ENCODE results near the gene SPRED1.
A peak's percentile ranks its signal among the peaks of the same experiment; 100 is the strongest.

SPRED1 gene

GRCh38 chr15:38252481-38253350, at the start of gene SPRED1:
TSS of gene SPRED1 (plus strand) at chr15:38252836. CDS start at chr15:38253186, 350 bp downstream.
- Histone ChIP-seq H3K27ac (ENCODE audit: low read length) (peak within 1 kb of the TSS; percentile 75), H3K4me3 (ENCODE audit: low read length) (peak within 1 kb of the TSS; percentile 92), H3K36me3 (ENCODE audit: control insufficient read depth, low read depth, low read length) (no peaks in the 10 kb centered on the region), H3K4me1 (ENCODE audit: control insufficient read depth, low read depth, low read length) (peaks cover 23% of the 10 kb centered on the region), H3K27me3 (ENCODE audit: control insufficient read depth, insufficient read depth, low read length) (no peaks in the 10 kb centered on the region), H3K9ac (ENCODE audit: low read length) (peak within 1 kb of the TSS; percentile 85), H3K9me3 (ENCODE audit: control insufficient read depth, low read depth, low read length) (no peaks in the 10 kb centered on the region)

DNA sequence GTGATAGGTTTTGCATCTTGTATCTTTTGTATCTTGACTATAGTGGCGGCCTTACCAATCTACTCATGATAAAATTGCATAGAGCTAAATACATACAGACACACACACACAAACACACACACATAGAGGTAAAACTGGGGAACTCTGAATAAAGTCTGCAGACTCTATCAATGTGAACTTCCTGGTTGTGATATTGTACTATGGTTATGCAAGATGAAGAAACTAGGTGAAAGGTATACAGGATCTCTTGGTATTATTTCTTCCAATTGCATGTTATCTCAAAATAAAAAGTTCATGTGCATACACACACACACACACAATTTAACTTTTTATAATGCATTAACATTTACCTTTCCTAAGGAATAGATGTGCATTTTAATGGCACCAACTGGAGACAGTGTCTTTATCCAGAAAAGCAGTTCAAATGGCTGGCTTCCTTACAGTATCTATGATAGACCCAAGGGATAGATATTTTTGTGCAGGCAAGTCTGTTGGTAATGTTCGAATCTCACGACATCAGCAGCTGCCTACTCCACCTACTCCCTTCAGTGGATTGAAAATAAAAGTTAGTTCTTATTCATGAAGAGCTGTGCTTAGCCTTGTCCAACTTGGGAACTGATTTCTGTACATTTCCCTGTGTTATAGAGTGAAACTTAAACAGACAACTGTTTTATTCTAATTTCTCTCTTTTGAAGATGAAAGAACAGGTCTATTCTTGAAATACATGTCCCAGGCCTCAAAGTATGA, 46.9 kb upstream of the SPRED1 start:
- no peak overlapping the region for H3K4me3 ChIP-seq (ENCODE audit: low read length)
- no peak overlapping the region for H3K27ac ChIP-seq (ENCODE audit: low read length)
- no peaks in the 10 kb centered on the region for H3K36me3 ChIP-seq (ENCODE audit: control insufficient read depth, low read depth, low read length)
- no peaks in the 10 kb centered on the region for H3K9me3 ChIP-seq (ENCODE audit: control insufficient read depth, low read depth, low read length)
- no peaks in the 10 kb centered on the region for H3K27me3 ChIP-seq (ENCODE audit: control insufficient read depth, insufficient read depth, low read length)
- no peak overlapping the region for H3K9ac ChIP-seq (ENCODE audit: low read length)
- no peaks in the 10 kb centered on the region for H3K4me1 ChIP-seq (ENCODE audit: control insufficient read depth, low read depth, low read length)

DNA sequence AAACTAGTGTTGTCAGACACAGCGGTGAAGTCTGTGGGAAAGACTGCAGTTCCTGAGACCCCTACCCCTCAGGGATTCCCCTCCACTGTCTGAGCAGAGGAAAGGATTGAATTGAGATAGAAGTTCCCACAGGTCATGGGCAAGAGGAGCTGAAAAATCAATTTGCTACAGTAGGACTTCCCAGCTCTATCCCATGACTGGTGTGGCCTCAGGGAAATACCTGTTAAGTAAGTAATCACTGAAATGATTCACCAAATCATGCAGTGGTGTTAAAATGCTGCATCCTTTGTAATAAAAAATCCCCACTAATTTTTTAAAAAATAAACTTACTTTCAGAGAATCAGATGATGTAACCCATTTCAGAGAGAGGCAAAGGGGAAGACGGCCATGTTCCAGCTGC, 45.0 kb upstream of the SPRED1 start:
- Histone ChIP-seq H3K9ac (ENCODE audit: low read length) (no peak overlapping the region), H3K36me3 (ENCODE audit: control insufficient read depth, low read depth, low read length) (no peaks in the 10 kb centered on the region), H3K27me3 (ENCODE audit: control insufficient read depth, insufficient read depth, low read length) (no peaks in the 10 kb centered on the region), H3K4me1 (ENCODE audit: control insufficient read depth, low read depth, low read length) (no peaks in the 10 kb centered on the region), H3K27ac (ENCODE audit: low read length) (no peak overlapping the region), H3K9me3 (ENCODE audit: control insufficient read depth, low read depth, low read length) (no peaks in the 10 kb centered on the region), H3K4me3 (ENCODE audit: low read length) (no peak overlapping the region)

DNA sequence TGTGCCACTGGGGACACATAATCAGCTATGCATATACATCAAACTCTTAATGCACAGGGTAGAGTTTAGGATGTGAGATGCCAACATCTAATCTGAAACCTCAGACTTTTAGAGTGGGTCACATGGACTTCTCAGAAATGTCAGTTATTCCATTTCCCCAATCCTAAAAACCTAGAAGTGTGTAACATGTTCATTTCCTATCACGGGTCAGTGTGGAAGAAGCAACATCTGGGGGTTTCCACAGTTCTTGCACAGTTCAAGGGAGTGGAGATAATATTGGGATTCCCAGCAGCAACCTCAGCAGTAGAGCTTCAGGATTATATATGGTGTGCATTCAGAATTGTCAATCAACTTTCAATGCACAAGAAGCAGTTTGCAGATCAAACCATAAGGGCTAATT, 44.4 kb upstream of the SPRED1 start:
- Histone ChIP-seq H3K4me1 (ENCODE audit: control insufficient read depth, low read depth, low read length) (no peaks in the 10 kb centered on the region), H3K27ac (ENCODE audit: low read length) (no peak overlapping the region), H3K9ac (ENCODE audit: low read length) (no peak overlapping the region), H3K27me3 (ENCODE audit: control insufficient read depth, insufficient read depth, low read length) (no peaks in the 10 kb centered on the region), H3K36me3 (ENCODE audit: control insufficient read depth, low read depth, low read length) (no peaks in the 10 kb centered on the region), H3K4me3 (ENCODE audit: low read length) (no peak overlapping the region), H3K9me3 (ENCODE audit: control insufficient read depth, low read depth, low read length) (no peaks in the 10 kb centered on the region)

DNA sequence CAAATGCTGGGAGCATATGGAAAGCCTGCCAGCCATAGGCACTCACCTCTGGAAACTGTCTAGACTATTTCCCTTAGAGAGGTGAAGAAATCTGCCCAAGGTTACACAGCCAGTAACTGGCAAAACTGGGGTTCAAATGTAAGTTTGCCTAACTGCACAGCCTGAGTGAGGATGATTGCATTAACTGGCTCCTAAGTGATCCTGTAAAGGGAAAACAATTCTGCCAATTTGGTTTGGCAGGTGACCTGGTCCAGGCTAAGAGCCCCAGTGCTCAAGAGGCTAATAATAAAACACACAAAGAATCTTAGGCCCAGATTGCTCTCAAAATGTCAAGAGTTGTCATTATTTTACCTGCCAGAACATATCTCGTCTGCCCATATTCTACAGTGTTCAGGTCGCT, 43.9 kb upstream of the SPRED1 start:
- no peaks in the 10 kb centered on the region for H3K4me1 ChIP-seq (ENCODE audit: control insufficient read depth, low read depth, low read length)
- no peaks in the 10 kb centered on the region for H3K9me3 ChIP-seq (ENCODE audit: control insufficient read depth, low read depth, low read length)
- H3K4me3 ChIP-seq (ENCODE audit: low read length): no peak overlapping the region
- H3K27ac ChIP-seq (ENCODE audit: low read length): no peak overlapping the region
- H3K36me3 ChIP-seq (ENCODE audit: control insufficient read depth, low read depth, low read length): no peaks in the 10 kb centered on the region
- H3K27me3 ChIP-seq (ENCODE audit: control insufficient read depth, insufficient read depth, low read length): no peaks in the 10 kb centered on the region
- no peak overlapping the region for H3K9ac ChIP-seq (ENCODE audit: low read length)

GRCh38 chr15:38211249-38211648, 41.4 kb upstream of the SPRED1 start:
- Histone ChIP-seq H3K4me1 (ENCODE audit: control insufficient read depth, low read depth, low read length) (no peaks in the 10 kb centered on the region), H3K4me3 (ENCODE audit: low read length) (no peak overlapping the region), H3K27ac (ENCODE audit: low read length) (no peak overlapping the region), H3K27me3 (ENCODE audit: control insufficient read depth, insufficient read depth, low read length) (no peaks in the 10 kb centered on the region), H3K36me3 (ENCODE audit: control insufficient read depth, low read depth, low read length) (no peaks in the 10 kb centered on the region), H3K9me3 (ENCODE audit: control insufficient read depth, low read depth, low read length) (no peaks in the 10 kb centered on the region), H3K9ac (ENCODE audit: low read length) (no peak overlapping the region)

GRCh38 chr15:38211811-38212210, 40.8 kb upstream of the SPRED1 start:
- no peak overlapping the region for H3K4me3 ChIP-seq (ENCODE audit: low read length)
- H3K27me3 ChIP-seq (ENCODE audit: control insufficient read depth, insufficient read depth, low read length): no peaks in the 10 kb centered on the region
- H3K9ac ChIP-seq (ENCODE audit: low read length): no peak overlapping the region
- no peaks in the 10 kb centered on the region for H3K4me1 ChIP-seq (ENCODE audit: control insufficient read depth, low read depth, low read length)
- no peaks in the 10 kb centered on the region for H3K36me3 ChIP-seq (ENCODE audit: control insufficient read depth, low read depth, low read length)
- no peaks in the 10 kb centered on the region for H3K9me3 ChIP-seq (ENCODE audit: control insufficient read depth, low read depth, low read length)
- no peak overlapping the region for H3K27ac ChIP-seq (ENCODE audit: low read length)

GRCh38 chr15:38212729-38213351, 39.8 kb upstream of the SPRED1 start:
- no peaks in the 10 kb centered on the region for H3K27me3 ChIP-seq (ENCODE audit: control insufficient read depth, insufficient read depth, low read length)
- H3K9me3 ChIP-seq (ENCODE audit: control insufficient read depth, low read depth, low read length): no peaks in the 10 kb centered on the region
- no peak overlapping the region for H3K9ac ChIP-seq (ENCODE audit: low read length)
- no peak overlapping the region for H3K4me3 ChIP-seq (ENCODE audit: low read length)
- H3K36me3 ChIP-seq (ENCODE audit: control insufficient read depth, low read depth, low read length): no peaks in the 10 kb centered on the region
- no peaks in the 10 kb centered on the region for H3K4me1 ChIP-seq (ENCODE audit: control insufficient read depth, low read depth, low read length)
- no peak overlapping the region for H3K27ac ChIP-seq (ENCODE audit: low read length)

DNA sequence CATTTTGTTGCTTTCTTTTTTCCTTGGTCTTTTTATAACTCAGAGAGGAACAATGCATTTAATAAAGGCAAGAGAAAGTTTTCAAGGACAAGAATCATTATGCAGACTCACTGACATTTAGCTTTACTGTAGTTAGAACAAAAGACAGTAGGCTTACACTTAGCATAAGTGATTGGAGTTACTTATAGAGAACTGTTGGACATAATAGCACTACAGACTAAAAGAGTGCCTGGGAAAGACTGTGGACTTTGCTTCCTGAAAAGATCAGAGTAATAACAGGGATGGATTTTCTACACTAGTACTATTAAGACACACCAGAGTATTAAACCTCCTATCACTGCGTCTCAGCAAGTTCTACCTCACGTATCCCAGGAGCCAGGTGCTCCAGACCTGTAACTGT, 39.3 kb upstream of the SPRED1 start:
- Histone ChIP-seq H3K27ac (ENCODE audit: low read length) (no peak overlapping the region), H3K9ac (ENCODE audit: low read length) (no peak overlapping the region), H3K4me1 (ENCODE audit: control insufficient read depth, low read depth, low read length) (peaks cover 2% of the 10 kb centered on the region), H3K9me3 (ENCODE audit: control insufficient read depth, low read depth, low read length) (no peaks in the 10 kb centered on the region), H3K4me3 (ENCODE audit: low read length) (no peak overlapping the region), H3K27me3 (ENCODE audit: control insufficient read depth, insufficient read depth, low read length) (no peaks in the 10 kb centered on the region), H3K36me3 (ENCODE audit: control insufficient read depth, low read depth, low read length) (no peaks in the 10 kb centered on the region)

DNA sequence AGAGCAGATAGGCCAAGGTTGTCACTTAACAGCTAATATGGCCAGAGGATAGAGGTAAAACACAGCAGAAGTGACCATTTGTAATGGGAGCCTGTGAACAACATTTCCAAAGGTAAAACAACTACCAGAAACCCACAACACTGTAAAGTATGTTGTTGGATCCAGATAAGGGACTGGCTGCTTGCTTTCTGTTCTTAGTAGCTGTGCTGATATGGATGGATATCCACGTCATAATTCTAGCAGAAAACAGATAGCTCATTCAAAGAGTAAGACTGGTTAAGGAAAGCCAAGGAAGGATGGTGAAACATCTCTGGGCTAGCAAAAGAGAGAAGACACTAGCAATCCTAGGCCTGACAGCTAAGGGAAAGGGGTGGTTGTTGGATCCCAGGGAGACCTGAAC, 36.9 kb upstream of the SPRED1 start:
- Histone ChIP-seq H3K4me3 (ENCODE audit: low read length) (no peak overlapping the region), H3K36me3 (ENCODE audit: control insufficient read depth, low read depth, low read length) (no peaks in the 10 kb centered on the region), H3K9ac (ENCODE audit: low read length) (no peak overlapping the region), H3K4me1 (ENCODE audit: control insufficient read depth, low read depth, low read length) (peaks cover 4% of the 10 kb centered on the region), H3K9me3 (ENCODE audit: control insufficient read depth, low read depth, low read length) (no peaks in the 10 kb centered on the region), H3K27ac (ENCODE audit: low read length) (no peak overlapping the region), H3K27me3 (ENCODE audit: control insufficient read depth, insufficient read depth, low read length) (no peaks in the 10 kb centered on the region)

DNA sequence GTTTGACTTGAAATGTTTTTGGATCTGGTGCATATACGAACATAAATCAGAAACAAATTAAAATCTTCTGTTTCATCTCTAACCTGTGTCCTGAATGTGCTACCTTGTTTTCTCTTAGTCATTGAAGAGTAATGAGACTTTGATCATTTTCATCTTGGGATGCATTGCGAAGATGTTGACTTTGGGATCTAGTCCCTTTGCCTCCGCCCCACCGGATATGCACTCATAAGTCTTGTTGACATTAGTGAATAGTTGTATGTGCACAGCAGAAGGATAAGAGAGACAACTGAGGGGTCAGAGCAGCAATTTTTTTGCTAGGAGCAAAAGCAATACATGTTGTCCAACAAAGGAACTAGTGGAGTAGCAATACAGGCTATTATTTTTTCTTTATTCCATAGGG, 35.9 kb upstream of the SPRED1 start:
- H3K36me3 ChIP-seq (ENCODE audit: control insufficient read depth, low read depth, low read length): no peaks in the 10 kb centered on the region
- H3K4me3 ChIP-seq (ENCODE audit: low read length): no peak overlapping the region
- no peaks in the 10 kb centered on the region for H3K9me3 ChIP-seq (ENCODE audit: control insufficient read depth, low read depth, low read length)
- no peak overlapping the region for H3K27ac ChIP-seq (ENCODE audit: low read length)
- H3K4me1 ChIP-seq (ENCODE audit: control insufficient read depth, low read depth, low read length): peaks cover 4% of the 10 kb centered on the region
- no peaks in the 10 kb centered on the region for H3K27me3 ChIP-seq (ENCODE audit: control insufficient read depth, insufficient read depth, low read length)
- H3K9ac ChIP-seq (ENCODE audit: low read length): no peak overlapping the region
